HG02884 (cell line): ENCODE data around the gene PSMB9.

Source experiments
- ATAC-seq: cut with Tn5 transposase; IDR thresholded peaks from one replicate; pipeline ENCODE4 v1.9.1; 2021; ENCODE audit warnings: mild to moderate bottlenecking, moderate library complexity; ENCODE audit not compliant: unreplicated experiment

The PSMB9 gene

DNA sequence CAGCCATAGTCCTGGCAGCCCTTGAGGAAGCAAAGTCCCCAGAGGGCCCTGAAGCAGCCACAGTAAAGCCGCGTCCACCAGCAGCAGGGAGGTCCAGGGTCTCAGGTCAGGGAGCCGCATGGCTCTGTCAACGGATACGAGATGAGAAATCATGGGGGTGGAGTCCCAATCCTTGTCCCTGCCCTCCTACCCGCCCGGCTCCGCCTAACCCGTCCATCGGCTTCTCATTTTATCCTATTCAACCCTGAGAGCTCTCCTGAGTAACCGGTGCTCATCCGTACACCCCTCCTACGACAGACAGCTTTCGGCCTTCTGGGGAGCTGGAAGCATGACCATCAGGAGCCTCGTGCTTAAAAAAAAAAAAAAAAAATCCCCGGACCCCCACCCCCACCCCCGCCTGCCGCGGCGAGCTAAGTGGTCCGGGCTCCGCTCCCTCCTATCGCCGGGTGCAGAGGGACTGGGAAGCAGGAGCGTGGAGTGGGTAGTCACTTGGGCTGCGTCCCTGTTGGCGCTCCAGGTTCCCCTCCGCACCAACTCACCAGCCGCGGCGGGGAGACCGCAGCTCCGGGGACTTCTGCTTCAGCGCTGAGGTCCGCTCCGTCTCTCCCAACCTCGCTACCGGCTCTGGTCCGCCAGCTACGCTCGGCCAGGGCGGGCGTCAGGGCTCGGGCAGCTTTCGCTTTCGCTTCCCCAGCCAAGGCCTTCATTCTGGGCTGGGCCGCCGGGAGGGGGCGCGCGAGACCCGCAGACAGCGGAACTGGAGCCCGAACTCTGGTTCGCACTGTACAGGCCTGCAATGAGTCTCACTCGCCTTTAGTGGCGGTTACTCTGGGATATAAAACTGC, 15.7 kb upstream of the PSMB9 start, which contains the start of gene TAP2:
Gene TAP2 (minus strand): TSS at position 626 of the 845 bp plus-strand sequence. CDS start 506 bp downstream, at position 120.
- peak; percentile 56 for ATAC-seq

DNA sequence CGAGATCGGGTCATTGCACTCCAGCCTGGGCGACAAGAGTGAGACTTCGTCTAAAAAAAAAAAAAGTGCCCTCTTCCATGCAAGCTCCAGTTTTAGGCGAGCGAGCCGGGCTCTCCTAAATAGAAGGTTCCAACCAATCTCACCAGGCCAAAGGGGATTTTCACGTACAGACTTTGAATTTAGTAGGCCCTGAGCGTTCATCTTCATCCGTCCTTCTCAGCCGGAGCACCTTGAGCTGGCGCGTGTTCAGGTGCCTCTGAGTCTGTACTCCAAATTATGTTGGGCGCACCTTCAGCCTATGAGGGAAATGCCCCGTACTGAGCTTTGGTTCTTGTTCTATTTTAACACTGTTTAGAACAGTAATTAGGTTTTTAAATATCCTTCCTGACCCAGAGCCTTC, 14.6 kb upstream of the PSMB9 start:
- no peak for ATAC-seq

DNA sequence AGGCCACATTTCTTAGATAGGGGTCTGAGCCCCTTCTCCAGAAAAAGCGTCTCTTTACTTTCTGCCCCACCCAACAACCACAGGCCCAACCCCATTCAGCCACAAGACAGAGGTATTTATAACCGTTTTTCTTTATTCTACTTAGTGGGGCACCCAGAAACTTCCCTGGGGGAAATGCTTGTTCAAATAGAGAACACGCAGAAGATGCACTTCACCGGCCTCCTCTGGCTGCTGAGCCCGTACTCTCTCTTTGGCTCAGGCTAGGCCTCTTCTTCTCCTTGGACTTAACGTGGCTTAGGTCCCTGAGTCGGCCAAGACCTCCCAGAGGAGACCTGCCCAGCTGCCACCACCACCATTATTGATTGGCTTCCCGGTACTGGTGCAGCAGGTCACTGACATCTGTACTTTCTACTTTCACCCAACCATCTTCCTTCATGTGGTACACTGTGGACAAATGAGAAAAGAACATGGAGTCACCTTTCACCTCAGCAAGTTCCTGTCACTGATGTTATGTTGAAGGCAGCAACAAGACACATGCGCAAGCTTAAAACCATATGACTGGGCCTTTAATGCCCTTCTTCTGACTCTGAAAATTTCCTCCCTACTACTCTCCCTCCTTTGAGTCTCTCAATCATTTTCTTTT, 13.3 kb upstream of the PSMB9 start:
- no peak for ATAC-seq

DNA sequence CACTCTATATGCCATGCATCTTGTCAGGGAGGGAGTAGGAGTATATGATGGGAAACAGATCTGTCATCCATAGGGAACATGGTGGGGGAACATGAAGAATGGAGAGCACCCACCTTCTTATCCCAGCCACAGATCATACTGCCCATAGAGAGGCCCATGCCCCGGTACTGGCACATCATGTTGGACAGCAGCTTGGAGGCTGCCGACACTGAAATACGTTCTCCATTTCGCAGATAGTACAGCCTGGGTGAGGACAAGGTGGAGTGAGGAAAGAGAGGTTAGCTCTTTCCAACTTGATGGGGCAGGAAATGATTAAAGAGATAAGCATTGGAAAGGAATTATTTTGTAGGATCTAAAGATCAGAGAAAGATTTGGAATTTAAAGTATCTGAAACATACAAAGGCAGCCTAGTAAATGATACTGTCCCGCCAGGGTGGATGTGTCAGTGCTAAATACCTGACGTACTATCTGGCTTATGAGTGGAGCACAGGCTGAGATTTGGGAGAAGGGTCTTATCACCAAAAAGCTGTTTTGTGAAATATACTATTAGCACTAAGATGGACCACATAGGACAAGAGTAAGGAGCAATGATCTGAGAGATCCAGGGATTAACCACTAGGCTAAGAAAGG, 11.9 kb upstream of the PSMB9 start:
- no peak for ATAC-seq

DNA sequence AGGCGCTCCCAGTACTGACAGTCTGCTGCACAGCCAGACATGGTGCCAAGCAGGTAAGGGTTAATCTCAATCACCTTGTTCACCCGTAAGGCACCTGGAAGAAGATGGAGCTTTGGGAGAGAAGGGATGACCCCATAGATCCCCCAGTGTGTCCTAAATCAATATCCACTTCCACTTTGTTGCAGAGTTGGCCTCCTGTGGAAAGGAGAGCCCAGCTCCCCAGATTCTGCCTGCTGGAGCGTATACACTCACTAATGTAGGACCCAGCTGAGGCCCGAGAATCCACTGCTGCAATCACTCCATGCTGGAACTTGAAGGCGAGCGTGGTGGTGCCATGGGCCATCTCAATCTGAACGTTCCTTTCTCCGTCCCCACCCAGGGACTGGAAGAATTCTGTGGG, 11.3 kb upstream of the PSMB9 start:
- no peak for ATAC-seq

DNA sequence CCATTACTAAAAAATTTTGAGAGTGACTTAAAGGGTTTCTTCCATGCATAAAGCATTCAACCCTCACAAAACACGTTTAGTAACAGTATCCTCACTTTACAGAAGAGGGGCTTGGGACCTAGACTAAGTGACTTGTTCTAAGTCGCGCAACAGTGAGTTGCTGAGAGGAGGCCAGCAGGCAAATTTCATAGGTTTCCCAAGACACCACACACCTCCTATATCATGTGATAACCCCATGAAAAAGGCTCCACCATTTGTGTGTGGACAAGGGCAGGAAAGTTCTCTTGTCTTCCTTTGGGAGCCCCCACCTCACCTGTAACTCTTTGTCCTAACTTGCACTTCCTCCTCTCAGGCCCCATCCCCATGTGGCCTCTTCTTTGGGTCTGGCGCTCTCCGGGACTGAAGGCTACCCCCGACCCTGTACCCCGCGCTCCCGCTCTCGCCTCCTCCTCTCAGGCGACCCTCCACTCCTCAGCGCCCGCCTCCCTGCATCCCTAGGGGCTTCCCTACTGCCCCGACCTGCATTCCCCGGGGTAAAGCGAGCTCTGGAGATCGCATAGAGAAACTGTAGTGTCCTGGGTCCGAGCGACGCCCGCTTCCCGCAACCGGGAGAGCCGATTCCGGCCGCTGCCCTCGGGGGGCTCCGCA, 10.5 kb upstream of the PSMB9 start:
- ATAC-seq = no peak

DNA sequence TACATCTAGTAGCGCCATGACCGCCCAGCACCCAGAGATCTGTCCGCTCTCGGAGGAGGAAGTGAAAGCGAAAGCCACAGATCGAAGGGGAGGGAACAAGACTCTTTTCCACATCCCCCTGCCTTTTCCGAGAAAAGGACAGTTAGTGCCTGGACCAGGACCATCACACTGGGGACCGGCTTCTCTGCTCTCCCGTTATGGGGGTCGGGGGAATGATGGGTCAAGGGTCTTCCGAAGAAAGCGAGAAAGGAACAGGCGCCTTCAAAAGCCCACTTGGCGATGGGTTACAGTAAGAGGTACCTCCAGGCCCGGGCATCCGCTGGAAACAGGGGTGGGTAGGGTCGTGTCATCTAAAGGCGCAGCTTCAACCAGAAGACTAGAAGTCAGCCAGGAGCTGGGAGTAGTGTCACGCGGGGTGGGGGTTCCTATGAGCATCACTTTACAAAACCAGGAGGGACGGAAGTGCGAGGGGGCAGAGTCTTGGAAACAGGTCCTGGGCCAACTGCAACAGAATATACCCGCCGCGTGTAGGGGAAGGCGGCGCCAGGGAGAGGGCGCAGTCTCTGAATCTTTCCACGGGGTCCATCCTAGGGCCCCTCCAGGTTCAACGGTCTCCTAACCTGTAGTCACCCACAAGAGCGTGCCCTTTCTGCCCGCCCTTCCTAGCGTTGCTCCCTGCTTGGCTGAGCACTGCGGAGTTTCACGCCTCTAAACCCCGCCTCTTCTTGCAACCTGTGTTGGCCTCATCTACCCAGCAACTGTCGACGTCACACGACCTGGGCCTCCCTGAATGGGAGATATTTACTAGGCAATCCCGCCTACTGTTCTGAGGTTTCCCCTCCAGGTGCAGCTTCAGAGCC, 9.8 kb upstream of the PSMB9 start, which contains the start of gene PSMB8:
Gene PSMB8 (minus strand): TSS at position 69 of the 860 bp plus-strand sequence. CDS start 51 bp downstream, at position 18.
- ATAC-seq = peak; percentile 61

DNA sequence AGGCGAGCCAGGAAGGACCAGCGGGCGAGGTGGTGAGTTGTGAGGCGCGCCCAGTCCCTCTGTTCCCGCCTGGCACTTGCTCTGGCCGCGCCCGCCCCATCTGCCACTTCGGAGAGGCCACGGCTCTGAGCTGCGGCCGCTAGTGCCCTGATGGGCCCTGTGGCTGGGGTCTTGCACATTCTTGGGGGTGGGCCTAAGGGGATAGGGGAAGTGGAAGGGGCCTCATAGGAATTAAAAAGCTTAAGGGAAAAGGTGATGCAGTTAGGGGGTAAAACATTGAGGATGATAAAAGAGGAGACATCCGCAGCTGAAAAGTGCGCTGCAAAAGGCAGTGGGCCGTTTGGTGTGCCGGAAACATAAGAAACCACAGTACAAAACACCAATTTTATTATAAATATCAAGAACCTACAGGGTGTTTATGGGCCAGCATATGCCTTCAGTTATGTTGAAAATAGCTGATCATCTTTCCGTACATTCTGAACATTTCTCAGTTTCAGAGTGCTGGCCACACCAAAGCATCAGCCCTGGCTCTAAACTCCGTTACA, 9.1 kb upstream of the PSMB9 start:
- ATAC-seq = no peak

DNA sequence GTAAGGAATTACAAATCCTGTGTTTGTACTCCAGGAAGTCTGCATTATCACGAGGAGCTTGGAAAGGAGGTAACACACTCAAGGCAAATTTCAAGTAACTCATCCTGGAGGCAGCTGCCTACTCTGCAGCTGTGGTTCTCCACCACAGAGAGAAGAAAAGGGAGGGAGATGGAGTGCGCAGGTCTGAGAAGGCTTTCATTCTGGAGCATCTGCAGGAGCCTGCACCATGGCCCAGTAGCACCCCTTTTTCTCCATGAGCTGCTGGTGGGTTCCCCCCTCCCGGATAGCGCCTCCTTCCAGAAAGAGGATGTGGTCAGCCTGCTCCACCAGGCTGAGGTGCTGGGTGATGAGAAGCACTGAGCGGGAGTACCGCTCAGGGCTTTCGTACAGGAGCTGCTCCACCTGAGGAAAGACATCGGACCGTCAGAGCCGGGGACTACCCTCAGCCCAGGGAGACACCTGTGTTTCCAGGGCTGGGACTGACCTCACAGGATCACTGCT, 8.6 kb upstream of the PSMB9 start:
- ATAC-seq = no peak

DNA sequence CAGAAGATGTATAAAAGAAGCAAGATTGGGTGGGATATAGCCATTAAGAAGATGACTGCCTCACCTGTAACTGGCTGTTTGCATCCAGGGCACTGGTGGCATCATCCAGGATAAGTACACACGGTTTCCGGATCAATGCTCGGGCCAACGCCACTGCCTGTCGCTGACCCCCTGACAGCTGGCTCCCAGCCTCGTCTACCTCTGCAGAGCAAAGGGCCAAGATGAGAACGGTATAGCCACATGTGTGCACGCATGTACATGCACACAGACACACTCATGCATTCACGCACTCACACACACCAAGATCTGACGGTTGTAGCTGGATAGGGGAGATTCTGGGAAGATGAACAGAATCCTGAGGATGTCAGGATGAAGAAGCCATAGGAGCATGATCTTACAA, 7.0 kb upstream of the PSMB9 start:
- ATAC-seq = no peak

DNA sequence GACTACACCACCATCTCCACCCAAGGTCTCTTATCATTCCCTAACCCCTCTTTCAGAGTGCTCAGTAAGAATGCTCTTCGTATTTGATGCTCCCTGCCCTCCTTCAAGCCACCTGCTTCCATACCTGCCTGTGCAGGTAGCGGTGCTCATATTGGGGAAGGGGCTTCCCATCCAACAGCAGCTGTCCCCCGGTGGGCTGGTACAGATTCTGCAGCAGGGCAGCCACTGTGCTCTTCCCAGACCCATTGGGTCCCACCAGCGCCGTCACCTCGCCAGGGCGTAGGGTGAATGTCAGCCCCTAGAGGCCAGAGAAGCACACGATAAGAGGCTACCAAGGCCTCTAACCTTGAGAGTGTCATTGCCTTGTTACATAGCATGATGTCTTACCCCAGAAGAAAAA, 6.2 kb upstream of the PSMB9 start:
- no peak for ATAC-seq

DNA sequence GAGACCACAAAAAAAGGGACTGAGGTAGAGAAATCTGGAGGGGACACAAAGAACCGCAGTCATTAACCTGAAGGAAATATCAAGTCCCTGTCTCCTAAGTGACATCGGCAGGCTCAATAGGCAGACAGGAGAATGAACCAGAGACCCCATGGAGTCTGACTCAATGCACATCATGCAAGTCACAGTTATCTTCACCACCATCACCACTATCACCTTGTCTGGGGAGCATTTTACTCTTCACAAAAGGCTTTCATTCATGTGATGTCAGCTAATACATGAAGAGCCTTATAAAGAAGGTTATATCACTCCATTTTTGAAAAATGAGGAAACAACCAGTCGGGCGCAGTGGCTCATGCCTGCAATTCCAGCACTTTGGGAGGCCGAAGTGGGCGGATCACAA, 4.9 kb upstream of the PSMB9 start:
- no peak for ATAC-seq

DNA sequence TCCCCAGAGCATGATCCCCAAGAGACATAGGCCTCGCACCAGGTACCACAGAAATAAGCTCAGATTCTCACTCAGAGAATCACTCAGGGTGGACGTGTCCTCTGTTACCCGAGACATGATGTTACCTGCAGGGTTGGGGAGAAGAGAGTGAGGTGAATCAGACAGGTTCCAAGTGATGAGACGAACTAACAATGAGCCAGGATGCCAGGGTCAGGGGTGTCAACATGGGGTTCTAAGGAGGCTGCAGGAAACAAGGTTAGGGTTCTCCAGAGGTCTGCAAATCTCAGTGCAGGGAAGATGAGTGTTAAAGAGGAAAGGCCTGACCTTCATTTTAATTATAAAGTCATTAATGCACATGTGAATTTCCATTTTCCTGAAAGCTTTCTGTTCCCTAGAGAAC, 3.0 kb upstream of the PSMB9 start:
- ATAC-seq = no peak

DNA sequence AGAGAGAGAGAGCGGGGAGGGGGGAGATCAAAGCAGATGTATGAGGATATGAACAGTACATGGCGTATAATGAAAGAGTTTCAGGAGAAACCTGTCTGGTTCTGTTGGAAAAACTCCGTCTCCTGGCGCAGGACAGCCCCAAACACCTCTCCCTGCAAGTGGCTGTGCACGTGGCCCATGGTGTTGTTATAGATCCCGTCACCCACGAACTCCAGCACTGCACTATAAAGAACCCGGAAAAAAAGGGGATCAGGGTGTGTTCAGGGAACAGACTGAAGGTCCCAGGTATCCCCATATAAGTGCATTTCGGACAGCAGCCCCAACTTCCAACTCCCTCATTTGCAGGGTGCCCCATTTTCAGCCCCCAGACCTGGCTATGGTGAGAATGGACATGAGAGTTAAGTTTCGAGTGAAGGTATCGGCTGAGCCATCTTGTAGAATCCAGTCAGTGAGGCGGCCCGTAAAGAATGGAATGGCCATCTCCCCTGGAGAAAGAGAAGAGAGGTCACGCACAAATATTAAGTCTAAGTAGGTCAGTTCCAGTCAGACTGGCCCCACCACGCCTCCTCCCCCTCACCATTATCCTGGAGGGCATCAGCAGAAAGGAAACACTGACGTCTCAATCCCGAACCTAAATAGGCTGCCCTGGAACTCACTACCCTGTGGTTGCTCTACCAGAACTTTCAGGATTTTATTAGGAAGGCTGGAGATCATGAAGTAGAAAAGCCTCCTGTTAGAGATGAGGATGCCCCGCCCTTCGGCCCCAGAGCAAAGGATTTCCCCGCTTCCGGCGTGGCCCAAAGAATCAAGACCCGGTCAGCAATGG, 1.8 kb upstream of the PSMB9 start:
- ATAC-seq = no peak

DNA sequence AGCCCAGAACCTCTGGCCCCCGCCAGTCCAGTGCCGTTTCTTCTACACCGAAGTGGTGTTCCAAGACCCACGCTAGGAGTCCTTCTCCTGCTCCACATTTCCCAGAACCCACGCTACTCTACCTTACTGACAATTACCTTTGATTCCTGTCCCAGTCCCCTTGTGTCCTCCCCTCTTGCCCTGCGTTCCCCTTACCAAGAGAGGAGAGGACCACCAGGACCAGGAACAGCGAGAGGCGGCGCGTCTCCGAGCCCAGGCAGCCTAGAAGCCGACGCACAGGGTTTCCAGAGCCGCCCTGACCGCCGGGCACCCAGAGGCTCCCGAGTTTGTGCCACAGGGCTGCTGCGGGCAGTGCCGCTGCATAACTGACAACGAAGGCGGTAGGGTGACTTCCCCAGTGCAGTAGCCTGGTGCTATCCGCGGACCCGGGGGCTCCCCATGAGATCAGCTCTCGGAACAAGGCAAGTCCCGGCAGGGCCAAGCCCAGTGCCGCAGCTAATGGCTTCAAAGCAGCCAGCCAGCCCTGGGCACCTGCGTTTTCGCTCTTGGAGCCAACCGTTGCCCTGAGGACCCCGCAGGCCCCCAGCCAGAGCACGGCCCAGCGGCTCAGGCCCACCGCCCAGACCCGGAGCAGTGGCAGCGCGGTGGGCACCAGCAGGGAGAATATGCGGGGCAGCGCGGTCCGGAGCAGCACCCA, 1.0 kb upstream of the PSMB9 start:
- ATAC-seq = no peak

DNA sequence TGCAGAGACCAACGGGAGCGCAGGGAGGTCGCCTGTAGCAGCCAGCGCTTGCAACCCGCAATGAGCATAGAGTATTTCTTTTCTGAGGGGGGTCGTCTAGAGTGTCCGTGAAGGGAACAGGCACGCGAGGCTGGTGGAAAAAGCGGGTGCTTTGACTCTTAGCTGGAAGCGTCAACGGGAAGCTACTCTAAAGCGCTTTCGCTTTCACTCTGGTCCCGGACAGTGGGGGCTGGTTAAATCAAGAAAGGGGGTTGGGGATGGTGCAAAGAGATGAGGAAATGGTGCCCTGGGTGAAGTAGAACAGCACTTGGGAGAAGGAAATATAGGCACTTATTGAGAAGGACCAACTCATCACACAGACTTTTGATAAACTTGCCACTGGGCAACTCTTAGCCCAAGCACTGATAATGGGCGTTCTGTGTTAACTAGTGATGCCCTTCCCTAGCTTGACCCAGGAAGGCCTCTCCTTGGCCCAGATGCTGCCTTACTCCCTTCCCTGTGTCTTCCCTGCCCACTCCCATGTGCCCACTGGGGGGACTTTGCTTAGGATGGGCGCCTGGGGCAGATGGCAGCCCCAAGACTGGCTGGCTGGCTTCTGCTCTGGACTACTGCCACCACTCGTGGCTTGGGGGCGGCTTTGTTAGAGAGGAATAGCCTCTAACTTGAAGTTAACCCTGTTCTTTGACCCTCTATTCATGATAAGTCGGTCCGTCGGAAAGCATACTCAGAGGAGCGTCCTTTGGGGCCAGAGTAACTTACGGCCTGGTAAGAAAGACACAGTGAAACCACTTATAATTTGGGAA, 585 bp downstream of the PSMB9 start:
- ATAC-seq = peak; percentile 22

DNA sequence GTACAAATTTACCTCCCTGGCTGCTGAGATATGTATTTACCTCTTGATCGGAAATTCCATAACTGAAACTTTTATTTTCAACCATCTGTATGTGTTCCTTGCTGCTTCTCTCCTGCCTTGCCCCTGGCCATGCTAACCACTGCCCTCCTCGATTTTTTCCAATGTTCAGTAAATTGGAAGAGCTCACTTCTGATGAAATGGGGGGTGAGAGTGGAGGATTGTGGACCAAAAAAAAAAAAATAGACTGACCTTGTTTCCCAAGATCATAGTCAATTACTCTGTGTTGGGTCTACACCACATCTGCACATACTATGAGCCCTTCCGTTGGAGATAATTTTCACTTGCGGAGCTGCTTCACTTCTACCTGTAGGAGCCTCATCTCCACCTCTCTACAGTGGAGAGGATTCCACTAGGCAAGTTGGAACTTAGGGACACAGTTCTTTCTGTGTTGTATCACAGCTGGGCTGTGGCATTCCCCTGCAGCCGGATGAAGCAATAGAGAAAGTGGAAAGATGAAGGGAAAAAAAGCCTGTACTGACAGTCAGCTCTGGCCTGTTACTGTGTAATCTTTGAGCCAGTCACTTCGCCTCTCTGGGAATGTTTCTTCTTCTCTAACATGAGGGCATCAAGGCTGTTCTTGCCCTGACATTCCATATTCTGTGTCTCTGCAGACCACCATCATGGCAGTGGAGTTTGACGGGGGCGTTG, 1.6 kb downstream of the PSMB9 start:
- ATAC-seq = no peak
